GM21423 (cell line): ENCODE results near the gene UBXN11.
"Not testable (repeated sequence)": the region's sequence is repeated elsewhere in the genome, so short reads cannot be mapped to it uniquely, and the experiment has no call there.

Experiments
- ATAC-seq: cut with Tn5 transposase; IDR thresholded peaks from one replicate; pipeline ENCODE4 v1.9.1; 2021; ENCODE audit warnings: mild to moderate bottlenecking, moderate library complexity; ENCODE audit not compliant: unreplicated experiment

The UBXN11 gene

GRCh38 chr1:26307966-26308899 is 1.8 kb upstream of the UBXN11 start:
- not testable (repeated sequence) for ATAC-seq

DNA sequence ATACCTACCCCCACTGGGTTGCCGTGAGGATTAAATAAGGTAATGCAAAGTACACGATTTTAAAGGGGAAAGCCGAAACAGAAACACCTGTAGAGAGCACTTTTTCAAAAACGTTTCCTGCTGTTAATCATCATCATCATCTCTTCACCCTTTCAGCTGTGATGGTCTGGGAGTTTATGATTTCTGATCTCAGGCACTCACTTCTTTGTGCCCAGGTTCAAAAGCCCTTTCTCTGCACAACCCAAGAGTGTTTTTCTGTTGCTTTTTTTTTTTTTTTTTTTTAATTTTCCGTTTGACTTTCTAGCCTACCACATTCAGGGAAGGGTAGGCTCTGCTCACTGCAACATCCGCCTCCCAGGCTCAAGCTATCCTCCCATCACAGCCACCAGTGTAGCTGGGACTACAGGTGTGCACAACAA is 936 bp upstream of the UBXN11 start:
- no peak for ATAC-seq

DNA sequence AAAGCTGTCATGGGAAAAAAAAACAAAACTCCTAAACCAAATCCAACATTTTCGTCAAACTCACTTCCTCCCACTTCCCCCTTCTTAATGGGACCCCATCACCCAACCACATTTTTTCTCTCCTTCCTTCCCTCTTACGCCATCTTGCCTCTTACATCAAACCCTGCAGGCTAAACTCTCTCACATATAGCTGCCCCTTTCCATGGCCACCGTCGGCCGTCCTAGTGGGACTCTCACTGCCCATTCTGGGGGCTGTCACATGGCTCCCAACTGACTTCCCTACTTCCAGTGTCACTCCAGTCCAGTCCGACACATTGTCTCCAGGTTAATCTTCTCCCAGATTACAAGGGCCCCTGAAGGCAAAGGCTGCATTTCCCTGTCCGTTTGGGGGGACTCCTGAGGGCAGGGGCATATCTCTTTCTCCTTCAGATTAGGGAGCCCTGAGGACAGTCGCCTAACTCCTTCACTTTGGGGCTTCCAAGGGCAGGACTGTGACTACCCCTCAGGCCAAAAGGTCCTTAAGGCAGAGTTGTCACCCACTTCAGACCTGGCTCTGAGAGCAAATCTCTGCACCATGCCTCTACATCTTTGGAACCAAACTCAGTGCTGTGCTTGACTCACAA is 658 bp downstream of the UBXN11 start:
- ATAC-seq: peak; percentile 5

GRCh38 chr1:26302733-26303405 is 3.6 kb downstream of the UBXN11 start:
- no peak for ATAC-seq

- ATAC-seq: no peak
Measured at GRCh38 chr1:26300578-26301275, 5.7 kb downstream of the UBXN11 start.

- ATAC-seq: no peak
Measured at GRCh38 chr1:26297791-26298124, 8.7 kb downstream of the UBXN11 start.

- ATAC-seq: no peak
Measured at GRCh38 chr1:26297057-26297790, 9.2 kb downstream of the UBXN11 start.

- ATAC-seq: no peak
Measured at GRCh38 chr1:26296340-26297056, 9.9 kb downstream of the UBXN11 start.

DNA sequence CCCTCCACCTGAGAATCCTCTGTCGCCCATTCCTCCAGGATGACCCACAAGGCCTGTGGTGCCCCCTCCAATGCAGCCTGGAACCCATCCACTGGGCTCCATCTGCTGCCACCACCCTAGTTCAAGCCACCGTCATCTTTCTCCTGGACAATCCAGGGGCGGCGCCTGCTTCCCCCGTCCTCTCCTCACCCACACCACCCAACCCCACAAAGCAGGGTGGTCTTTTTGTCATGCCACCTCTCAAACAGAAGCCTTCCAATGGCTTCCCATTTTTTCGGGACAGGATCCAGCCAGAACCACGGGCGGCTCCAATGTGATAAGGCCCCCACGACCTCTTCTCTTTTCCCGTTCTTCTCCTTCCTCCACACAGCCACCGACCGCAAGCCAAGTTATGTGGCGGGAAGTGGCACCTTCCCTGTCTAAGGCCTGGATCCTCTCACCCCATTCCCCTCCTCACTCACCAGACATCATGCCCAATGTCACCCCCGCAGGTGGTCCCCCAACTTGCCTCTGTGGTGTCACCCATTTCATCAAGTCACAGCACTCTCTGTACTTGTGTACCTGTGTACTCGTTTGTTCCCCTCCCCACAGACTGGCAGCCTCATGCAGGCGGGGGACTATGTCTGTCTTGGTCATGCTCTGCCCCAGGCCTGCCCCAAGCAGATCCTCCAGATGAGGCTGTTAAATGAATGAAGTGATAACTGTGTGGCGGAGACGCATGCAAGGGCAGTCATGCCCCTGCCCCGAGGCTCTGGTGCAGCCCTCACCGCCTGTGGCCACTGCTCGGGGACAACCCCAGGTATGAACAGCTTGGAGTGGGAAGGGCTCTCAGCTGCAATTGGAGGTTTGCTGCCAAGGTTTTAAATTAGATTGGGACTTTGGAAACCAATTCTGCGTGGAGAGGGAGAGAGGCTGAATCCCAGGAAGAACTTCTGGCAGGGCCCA is 11.0 kb downstream of the UBXN11 start:
- no peak for ATAC-seq

DNA sequence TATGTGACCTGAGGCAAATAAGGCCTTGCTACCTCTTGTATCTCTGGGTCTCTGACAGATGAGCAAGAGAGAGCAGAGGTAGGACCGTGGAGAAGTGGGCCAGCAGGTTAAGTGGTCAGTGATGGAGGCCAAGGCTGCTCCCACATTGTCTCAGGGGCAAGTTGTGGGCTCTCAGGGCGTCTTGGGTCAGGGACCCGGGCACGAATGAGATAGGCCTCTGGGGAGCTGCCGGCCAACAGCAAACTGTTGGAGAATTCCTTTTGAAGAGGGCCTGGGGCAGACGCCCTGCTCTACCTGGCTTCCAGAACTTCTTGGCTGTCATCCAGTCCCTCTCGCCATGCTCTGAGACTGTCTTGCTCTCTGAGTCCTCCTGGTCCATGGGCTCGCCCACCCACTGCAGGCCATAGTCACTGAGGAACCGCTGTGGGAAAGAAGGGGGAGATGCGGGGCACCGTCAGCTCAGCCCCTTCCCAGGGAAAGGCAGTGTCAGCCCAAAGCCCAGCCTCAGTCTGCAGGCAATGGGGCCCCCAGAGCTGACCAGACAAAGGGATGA is 12.4 kb downstream of the UBXN11 start:
- ATAC-seq: no peak

- ATAC-seq: not testable (repeated sequence)
Measured at GRCh38 chr1:26292735-26293134, 13.7 kb downstream of the UBXN11 start.

DNA sequence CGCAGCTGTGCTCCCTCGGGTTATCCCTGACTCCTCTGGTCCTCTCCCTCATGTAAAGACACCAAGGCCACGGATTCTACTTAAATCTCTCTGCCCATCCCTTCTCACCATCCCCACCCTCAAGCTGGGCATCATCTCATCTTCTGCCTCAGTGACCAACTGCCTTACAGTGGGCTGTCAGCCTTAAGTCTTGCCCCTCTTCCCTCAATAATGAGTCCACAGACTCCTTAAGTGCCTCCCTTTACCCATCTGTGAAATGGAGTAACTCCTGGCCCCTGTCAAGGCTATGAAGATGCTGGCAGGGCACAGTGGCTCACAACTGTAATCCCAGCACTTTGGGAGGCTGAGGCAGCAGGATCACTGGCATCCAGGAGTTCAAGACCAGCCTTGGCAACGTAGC is 14.5 kb downstream of the UBXN11 start:
- no peak for ATAC-seq

DNA sequence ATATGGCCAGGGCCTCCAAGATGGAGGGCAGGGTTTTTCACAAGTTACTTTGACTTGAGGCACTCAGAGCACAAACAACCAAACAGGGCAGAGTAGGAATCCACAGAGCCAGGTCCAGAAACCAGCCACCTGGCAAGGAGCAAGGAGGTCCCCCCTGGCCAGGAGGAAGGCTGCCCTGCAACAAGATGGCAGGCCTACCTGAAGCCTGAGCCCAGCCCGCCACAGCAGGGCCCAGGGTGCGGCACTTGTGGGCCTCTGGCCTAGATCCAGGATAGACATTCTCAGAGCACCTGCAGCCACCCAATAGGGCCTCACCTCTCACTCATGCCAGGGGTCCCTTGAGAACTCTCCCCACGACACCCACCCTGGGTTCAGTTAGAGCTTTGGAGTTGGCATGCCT is 15.0 kb downstream of the UBXN11 start:
- no peak for ATAC-seq

GRCh38 chr1:26290882-26291261 is 15.6 kb downstream of the UBXN11 start:
- ATAC-seq: no peak

GRCh38 chr1:26290122-26290881 is 16.1 kb downstream of the UBXN11 start:
- no peak for ATAC-seq

- ATAC-seq: peak; percentile 35
Measured at GRCh38 chr1:26289158-26290059, 17.0 kb downstream of the UBXN11 start.
